Caki2 (cell line): ENCODE results near the gene CERT1. TPM values are rescaled to one million over a fixed set of nuclear protein-coding genes. Genes with fewer than 3 reads are reported as not detected.
"Not testable (repeated sequence)": the region's sequence is repeated elsewhere in the genome, so short reads cannot be mapped to it uniquely, and the experiment has no call there.

Source experiments
- DNase-seq: peaks from one replicate; pipeline ENCODE4 v3.0.0-alpha.2; 2015; ENCODE audit warnings: low read depth
- in situ Hi-C: cut with HindIII; loops from 2 replicates; pipeline ENCODE4 v1.10.0; 2016; ENCODE audit warnings: low sequenced_read_pairs, low pct_unique_long_range_greater_than_20kb, mixed read lengths
- total RNA-seq: library from RNA; depleted of rRNA; stranded (reverse); fragments of >200 nt; shearing (Covaris generic); gene quantifications from 2 replicates; pipeline ENCODE4 v1.2.3, GENCODE V29; 2014; ENCODE audit warnings: low replicate concordance; rRNA removed

CERT1 gene, protein sequence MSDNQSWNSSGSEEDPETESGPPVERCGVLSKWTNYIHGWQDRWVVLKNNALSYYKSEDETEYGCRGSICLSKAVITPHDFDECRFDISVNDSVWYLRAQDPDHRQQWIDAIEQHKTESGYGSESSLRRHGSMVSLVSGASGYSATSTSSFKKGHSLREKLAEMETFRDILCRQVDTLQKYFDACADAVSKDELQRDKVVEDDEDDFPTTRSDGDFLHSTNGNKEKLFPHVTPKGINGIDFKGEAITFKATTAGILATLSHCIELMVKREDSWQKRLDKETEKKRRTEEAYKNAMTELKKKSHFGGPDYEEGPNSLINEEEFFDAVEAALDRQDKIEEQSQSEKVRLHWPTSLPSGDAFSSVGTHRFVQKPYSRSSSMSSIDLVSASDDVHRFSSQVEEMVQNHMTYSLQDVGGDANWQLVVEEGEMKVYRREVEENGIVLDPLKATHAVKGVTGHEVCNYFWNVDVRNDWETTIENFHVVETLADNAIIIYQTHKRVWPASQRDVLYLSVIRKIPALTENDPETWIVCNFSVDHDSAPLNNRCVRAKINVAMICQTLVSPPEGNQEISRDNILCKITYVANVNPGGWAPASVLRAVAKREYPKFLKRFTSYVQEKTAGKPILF
- total RNA-seq: 11.0 and 33.0 TPM in 2 replicates

DNA sequence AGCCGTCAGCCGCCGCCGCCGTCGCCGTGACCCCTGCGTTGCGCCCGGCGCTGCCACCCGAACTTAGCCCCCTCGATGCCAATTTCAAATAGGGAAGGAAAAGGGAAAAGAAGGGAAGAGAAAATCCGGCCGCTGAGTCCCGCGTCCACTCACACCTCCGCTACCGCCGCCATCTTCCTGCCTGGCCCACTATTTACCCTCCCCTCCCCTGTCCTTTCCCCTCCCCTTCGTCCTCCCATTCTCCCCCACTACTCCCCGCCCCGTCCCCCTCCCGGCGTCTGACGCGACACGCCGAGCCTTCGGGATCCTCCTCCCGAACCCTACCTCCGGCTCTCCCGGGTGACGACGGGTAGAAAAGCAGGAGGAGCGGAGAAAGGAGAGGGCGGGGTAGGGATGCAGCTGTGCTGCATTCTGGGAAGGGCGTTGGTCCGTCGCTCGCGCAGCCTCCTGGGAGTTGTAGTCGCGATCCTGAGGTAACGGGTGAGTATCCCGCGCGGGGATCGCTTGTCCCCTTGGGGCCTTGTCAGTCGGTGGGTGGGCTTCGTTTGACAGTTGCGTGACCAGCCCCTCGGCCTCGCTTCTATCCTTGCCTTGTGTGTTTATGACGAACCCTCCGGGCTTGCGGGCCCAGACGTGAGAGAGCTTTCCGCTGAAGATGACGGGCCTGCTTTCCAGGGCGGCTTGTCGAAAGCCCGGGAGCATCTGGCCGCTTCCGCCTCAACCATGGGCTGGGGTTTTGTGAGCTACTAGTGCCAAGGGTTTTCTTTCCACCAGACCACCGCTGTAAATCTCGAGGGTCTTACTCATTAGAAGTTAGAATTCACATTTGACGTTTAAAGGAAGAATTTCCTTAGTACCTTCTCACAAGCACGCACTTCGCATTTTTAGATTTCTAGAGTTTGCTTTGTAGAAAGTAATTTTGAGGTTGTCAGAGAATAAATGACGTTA lies at the start of gene CERT1, which contains the start of gene POLK:
TSS of gene CERT1 (minus strand) at position 195 of the 948 bp plus-strand sequence. CDS start 422 bp downstream, outside the sequence.
TSS of gene POLK (plus strand) at position 457 of the 948 bp plus-strand sequence.
- peak; percentile 97 for DNase-seq
- in situ Hi-C loops: no loop called here

DNA sequence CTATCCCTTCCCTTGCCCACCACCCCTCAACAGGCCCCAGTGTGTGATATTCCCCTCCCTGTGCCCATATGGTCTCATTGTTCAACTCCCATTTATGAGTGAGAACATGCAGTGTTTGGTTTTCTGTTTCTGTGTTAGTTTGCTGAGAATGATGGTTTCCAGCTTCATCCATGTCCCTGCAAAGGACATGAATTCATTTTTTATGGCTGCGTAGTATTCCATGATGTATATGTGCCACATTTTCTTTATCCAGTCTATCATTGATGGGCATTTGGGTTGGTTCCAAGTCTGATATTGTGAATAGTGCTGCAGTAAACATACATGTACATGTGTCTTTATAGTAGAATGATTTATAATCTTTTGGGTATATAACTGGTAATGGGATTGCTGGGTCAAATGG lies 49.2 kb upstream of the CERT1 start:
- in situ Hi-C loops, DNase-seq: not testable (repeated sequence)

DNA sequence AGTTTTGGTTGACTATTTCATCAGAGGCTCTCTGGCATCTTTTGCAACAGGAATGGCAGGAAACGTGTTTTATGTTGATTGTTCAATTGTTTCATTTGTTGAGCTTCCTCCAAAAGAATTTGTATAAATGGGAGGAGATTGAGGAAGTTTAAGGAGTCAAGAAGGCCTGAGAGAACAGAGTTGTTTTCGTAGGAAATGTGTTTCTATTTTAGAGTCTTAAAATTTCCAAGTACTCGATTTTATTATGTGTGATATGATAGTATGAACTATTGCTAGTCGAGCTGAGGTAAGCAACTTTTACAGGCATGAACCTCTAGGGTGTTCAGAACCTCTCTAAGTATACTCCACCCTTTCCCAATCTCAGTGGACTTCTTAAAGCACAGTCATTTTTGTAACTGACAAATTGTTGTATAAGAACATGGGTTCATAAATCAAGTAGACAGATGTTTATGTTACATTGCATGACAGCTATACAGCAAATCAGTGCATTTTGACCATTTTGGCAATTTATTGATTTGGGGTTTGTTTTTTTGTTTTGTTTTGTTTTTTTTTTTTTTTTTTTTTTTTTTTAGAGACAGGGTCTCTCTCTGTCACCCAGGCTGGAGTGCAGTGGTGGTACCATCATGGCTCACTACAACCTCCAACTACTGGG lies 47.7 kb upstream of the CERT1 start:
- in situ Hi-C loops: no loop called here
- no peak for DNase-seq

DNA sequence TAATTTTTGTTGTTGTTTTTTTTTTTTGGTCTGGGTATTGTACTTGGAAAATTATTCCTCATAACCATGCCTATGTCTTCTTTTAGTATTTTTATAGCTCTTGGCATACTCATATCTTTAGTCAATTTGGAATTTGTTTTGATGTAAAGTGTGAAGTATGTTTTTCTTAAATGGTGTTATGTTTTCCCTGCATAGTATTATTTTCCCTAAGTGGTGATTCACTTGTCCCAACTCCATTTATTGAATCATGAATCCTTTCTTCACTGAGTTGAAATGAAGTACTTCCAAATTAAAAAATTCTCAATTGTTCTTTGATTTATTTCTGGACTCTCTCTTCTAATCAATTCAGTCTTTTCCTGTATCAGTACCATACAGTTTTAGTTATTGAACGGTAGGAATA lies 46.8 kb upstream of the CERT1 start:
- DNase-seq: no peak
- in situ Hi-C loops: no loop called here

DNA sequence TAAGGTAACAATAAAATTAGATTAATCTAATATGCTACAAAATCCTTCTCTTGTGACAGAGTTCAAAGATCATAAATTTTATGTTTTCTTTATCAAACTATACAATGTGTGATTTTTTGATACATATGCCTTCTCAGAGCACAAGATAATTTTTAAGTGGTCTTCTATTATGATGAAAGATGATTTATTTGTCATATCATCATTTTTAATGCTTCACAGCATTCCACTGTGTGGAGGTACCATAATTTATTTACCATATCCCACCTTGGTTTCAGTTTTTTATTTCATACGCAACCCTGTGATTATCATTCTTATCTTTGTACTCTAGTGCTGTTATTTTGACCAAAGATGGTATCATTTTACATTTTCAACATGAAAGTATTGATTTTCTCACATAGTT lies 41.9 kb upstream of the CERT1 start:
- no peak for DNase-seq
- in situ Hi-C loops: no loop called here

DNA sequence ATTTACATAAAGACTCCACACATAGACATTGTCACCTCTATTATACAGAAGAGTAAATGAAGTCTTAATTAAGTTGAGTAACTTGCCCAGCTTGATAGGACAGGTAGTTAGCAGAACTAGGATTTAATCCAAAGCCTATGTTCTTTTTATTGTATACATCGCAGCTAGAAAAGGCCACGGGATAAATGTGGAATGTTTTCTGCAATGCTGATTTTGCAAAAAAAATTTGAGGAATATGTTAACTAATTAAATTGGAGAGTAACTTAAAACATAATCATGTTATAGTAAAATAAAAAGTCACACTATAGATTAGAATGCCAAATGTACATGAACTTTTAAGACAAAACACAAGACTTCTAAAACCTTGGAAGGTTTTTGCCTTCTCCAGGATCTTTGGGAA lies 41.3 kb upstream of the CERT1 start:
- DNase-seq: no peak
- in situ Hi-C loops: no loop called here

DNA sequence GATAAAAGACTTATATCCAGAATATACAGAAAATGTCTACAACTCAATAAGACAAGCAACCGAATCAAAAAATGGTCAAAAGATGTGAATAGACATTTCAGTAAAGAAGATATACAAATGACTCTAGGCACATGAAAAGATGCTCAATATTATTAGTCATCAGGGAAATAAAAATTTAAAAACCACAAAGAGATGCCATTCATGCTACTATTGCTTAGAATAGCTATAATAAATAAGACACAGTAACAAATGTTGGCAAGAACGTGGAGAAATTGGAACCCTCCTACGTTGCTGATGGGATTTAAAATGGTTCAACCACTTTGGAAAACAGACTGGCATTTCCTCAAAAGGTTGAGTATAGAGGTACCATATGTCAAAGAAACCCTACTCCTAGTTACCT lies 40.0 kb upstream of the CERT1 start:
- no peak for DNase-seq
- in situ Hi-C loops: no loop called here

DNA sequence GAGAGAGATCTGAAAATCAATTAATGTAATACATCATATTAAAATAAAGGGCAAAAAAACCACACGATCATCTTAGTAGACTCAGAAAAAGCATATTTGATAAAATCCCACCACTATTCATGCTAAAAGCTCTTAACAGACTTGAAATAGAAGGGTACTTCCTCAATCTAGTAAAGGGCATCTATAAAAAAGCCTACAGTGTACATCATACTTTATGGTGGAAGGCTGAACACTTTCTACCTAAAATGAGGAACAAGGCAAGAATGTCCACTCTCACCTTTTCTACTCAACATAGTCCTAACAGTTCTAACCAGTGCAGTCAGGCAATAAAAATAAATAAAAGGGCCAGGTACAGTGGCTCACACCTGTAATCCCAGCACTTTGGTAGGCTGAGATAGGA lies 39.2 kb upstream of the CERT1 start:
- in situ Hi-C loops: no loop called here
- DNase-seq: no peak

DNA sequence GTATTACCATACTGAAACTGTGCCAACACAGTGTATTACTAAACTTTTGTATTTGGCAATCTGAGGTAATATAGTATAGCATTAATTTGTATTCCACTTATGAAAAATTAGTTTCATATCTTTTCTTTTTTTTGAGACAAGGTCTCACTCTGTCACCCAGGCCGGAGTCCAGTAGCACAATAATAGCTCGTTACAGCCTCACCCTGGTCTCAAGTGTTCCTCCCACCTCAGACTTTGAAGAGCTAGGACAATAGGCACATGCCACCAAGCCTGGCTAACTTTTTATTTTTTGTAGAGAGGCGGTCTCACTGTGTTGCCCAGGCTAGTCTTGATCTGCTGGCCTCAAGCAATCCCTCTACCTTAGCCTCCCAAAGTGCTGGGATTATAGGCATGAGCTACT lies 36.4 kb upstream of the CERT1 start:
- DNase-seq: no peak
- in situ Hi-C loops: no loop called here

DNA sequence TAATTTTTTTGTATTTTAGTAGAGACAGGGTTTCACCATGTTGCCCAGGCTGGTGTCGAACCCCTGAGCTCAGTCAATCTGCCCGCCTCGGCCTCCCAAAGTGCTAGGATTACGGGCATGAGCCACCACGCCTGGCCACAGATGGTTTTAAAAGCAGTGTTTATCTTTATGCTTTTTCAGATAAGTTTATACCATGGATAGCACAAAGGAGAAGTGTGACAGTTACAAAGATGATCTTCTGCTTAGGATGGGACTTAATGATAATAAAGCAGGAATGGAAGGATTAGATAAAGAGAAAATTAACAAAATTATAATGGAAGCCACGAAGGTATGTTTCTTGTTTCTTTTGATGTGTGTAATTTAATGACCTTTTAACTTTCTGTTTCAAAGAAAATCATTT lies 35.4 kb upstream of the CERT1 start:
- in situ Hi-C loops: no loop called here
- DNase-seq: no peak

DNA sequence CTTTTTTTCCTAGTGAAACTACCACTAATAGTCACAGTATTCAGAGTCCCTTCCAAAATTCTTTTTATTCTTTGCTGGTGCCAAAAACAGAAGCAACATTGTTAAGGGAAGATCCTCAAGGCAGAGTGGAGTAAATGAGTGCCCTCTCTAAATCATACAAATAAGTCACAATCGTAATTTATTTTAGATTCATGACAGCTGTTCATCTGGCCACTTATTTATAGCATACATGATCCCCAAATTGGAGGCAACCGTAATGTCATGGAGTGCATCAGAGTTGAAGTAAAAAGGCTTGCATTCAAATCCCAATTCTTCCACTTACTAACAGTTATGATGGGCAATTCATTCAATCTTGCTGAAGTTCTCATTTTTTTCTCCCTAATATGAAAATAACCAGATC lies 33.7 kb upstream of the CERT1 start:
- no peak for DNase-seq
- in situ Hi-C loops: no loop called here

DNA sequence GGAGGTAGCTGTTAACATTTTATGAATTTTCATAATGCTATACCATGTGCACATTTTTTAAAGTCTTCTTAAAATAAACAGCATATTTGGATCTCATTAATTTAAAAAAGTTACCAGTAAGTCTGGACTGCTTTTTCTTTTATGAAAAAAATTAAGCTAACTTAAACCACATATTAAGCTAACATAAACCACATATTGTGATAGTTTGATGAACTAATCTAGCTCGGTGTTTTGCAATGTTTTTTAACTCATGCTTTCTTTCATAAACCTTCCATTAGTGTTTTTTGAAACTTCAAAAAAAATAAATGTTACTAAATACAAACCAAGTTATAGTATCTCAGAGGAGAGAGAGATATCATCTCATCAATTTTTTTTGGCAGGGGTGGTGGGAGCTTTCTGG lies 26.8 kb upstream of the CERT1 start:
- DNase-seq: no peak
- in situ Hi-C loops: no loop called here

DNA sequence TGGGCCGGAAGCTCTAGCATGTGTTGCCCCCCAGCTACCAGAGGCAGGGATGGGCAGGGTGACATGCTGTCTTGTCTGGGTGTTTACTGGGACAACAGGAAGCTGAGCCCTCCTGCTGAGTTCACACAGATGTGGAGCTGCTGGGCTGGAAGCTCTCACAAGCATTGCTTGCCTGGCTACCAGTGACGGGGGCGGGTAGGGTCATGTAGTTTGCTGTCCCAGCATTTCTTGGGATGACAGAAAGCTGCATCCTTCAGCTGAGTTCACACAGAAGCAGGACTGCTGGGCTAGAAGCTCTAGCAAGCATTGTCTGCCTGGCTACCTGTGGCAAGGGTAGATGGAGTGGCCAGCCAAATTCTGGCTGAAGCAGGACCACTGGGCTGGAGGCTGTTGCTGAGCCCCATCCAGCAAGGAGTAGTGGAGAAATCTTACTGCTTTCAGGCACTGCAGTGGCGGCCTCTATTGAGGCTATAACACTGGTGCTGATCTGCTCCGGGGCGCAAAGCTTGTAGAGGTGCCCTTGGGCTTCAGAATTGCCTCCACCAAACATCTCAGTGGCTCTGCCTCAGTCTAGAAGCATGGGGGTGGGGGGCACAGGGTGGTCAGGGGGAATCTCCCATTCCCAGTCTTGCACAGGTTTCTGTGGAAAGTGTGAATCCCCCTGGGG lies 25.4 kb upstream of the CERT1 start:
- in situ Hi-C loops: no loop called here
- DNase-seq: no peak

DNA sequence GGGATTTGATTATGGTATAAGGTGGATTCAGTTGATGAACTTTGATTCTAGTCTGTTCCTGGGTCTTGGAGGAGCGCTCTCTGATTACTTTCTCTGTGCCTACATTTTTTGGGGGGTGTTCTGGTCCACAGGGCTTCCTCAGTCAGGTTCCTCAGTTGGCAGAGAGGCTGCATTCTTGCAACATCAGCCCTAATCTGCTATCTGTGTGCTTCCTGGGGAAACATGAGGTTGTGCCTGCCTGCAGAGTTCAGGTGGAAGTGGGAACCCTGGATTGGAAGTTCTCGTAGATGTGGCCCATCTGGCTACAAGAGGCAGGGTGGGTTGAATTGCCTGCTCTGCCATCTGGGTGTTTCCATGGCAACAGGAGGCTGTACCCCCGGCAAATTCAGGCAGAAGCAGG lies 24.7 kb upstream of the CERT1 start:
- in situ Hi-C loops: no loop called here
- DNase-seq: no peak

DNA sequence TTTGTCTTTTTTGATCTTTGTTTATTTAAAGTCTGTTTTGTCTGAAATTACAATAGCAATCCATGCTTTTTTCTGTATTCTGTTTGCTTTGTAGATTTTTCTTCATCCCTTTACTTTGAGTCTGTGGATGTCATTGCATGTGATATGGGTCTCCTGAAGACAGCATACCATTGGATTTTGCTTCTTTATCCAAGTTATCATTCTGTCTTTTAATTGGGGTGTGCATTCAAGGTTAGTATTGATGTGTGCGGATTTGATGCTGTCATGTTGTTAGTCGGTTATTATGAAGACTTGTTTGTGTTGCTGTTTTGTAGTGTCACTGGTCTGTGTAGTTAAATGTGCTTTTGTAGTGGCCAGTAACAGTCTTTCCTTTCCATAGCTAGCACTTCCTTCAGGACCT lies 23.3 kb upstream of the CERT1 start:
- in situ Hi-C loops: no loop called here

DNA sequence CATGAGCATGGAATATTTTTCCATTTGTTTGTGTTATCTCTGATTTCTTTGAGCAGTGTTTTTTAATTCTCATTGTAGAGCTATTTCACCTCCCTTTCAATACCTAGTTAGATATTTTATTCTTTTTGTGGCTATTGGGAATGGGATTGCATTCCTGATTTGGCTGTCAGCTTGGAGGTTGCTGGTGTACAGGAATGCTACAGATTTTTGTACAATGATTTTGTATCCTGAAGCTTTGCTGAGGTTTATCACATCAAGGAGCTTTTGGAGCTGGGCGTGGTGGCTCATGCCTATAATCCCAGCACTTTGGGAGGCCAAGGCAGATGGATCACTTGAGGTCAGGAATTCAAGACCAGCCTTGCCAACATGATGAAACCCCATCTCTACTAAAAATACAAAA lies 22.3 kb upstream of the CERT1 start:
- DNase-seq, in situ Hi-C loops: not testable (repeated sequence)

More for the DNA sequence above, 23.3 kb upstream of the CERT1 start:
- DNase-seq: no peak

DNA sequence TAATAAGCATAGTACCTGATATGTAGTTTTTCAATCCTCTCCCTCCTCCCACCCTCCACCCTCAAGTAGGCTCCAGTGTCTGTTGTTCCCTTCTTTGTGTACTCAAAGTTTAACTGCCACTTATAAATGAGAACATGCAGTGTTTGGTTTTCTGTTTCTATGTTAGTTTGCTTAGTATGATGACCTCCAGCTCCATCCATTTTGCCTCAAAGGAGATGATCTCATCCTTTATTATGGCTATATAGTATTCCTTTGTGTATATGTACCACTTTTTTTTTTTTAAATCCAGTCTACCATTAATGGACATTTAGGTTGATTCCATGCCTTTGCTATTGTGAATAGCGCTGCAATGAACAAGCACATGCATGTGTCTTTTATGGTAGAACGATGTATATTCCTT lies 20.8 kb upstream of the CERT1 start:
- in situ Hi-C loops: no loop called here

DNA sequence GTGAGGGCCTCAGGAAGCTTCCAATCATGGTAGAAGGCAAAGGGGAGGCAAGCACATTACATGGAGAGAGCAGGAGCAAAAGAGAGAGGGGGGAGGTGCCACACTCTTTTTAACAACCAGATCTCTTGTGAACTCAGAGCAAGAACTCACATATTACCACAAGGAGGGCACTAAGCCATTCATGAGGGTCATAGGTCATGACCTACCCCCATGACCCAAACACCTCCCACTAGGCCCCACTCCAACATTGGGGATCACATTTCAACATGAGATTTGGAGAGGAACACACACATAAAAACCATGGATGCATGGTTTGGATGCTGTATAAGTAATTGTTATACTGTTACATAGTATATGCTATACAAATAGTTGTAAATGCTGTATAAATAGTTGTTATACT lies 17.8 kb upstream of the CERT1 start:
- in situ Hi-C loops: no loop called here
- DNase-seq: no peak

More for the DNA sequence above, 20.8 kb upstream of the CERT1 start:
- no peak for DNase-seq
